Spleen (tissue), 11 donors: ENCODE results near the gene SLC39A11. TPM values are rescaled to one million over a fixed set of nuclear protein-coding genes. Genes with fewer than 3 reads are reported as not detected.

Experiments
- DNase-seq: peaks from one replicate; pipeline ENCODE4 v3.0.0-alpha.2; 2020
- H3K27ac ChIP-seq, 8 donors: fragments of 200-600 bp; sonication (generic) in 7 of 8; 1 replicate in 4 of 8; 2 replicates in 4 of 8; pipeline versions ENCODE4 v1.5.0 to v1.8.0; 2016 to 2021; ENCODE audit warnings: inconsistent platforms in 4 of 8, mild to moderate bottlenecking in 4 of 8, moderate library complexity in 1 of 8
- H3K27me3 ChIP-seq, 7 donors: fragments of 200-600 bp; sonication (generic) in 6 of 7; replicated peaks in 1 of 7; 1 replicate in 4 of 7; 2 replicates in 3 of 7; pipeline versions ENCODE4 v1.5.0 to v1.8.0; 2016 to 2021; ENCODE audit warnings: inconsistent platforms in 3 of 7, mild to moderate bottlenecking in 1 of 7
- H3K36me3 ChIP-seq, 6 donors: fragments of 200-600 bp; sonication (generic) in 5 of 6; 1 replicate in 4 of 6; 2 replicates in 2 of 6; pipeline versions ENCODE4 v1.5.0 to v1.8.0; 2016 to 2021; ENCODE audit warnings: inconsistent platforms in 2 of 6
- H3K4me1 ChIP-seq, 6 donors: fragments of 200-600 bp; sonication (generic) in 5 of 6; 1 replicate in 3 of 6; 2 replicates in 3 of 6; pipeline versions ENCODE4 v1.5.0 to v1.8.0; 2016 to 2021; ENCODE audit warnings: inconsistent platforms in 3 of 6
- H3K4me3 ChIP-seq, 8 donors: fragments of 200-600 bp; sonication (generic) in 7 of 8; 1 replicate in 4 of 8; 2 replicates in 4 of 8; pipeline versions ENCODE4 v1.5.0 to v1.8.0; 2016 to 2021; ENCODE audit warnings: inconsistent platforms in 4 of 8, mild to moderate bottlenecking in 4 of 8, moderate library complexity in 2 of 8
- H3K9me3 ChIP-seq, 8 donors: fragments of 200-600 bp; sonication (generic) in 7 of 8; 1 replicate in 4 of 8; 2 replicates in 4 of 8; pipeline versions ENCODE4 v1.5.0 to v1.8.0; 2016 to 2021; ENCODE audit warnings: inconsistent platforms in 4 of 8
- CTCF ChIP-seq, 11 experiments: fragments of 200-600 bp in 7 of 11; fragments of 450-650 bp in 4 of 11; sonication (generic) in 4 of 11; IDR thresholded peaks in 8 of 11; conservative IDR thresholded peaks in 3 of 11; 1 replicate in 7 of 11; 2 replicates in 4 of 11; pipeline versions ENCODE4 v1.4.0 to v1.8.0; 2016 to 2021; ENCODE audit warnings: antibody characterized with exemption in 11 of 11, inconsistent platforms in 4 of 11, mild to moderate bottlenecking in 1 of 11
- POLR2A ChIP-seq, 3 donors: fragments of 450-650 bp; IDR thresholded peaks; one replicate each; pipeline ENCODE4 v1.5.1; 2017; ENCODE audit warnings: antibody characterized with exemption in 3 of 3, mild to moderate bottlenecking in 1 of 3
- POLR2AphosphoS5 ChIP-seq, 3 donors: sonication (generic); formaldehyde crosslinking; IDR thresholded peaks; one replicate each; pipeline ENCODE4 v1.5.1; 2017; ENCODE audit warnings: antibody characterized with exemption in 3 of 3
- WGBS, 5 donors: extraction: QIAGEN DNeasy Blood & Tissue Kit in 3 of 5; methylation state at CpG; one replicate each; pipeline versions ENCODE4 v1.1.5 to v1.1.7; 2013 to 2018; 5-methylcytosine and 5-hydroxymethylcytosine counted together
- intact Hi-C: fragments of 100-400 bp; cut with DNase I; formaldehyde crosslinking; loops from one replicate; pipeline ENCODE4 v1.15.0; 2023; ENCODE audit warnings: low total_unique reads
- polyA plus RNA-seq, 3 donors: library from polyadenylated mRNA; stranded (reverse); fragments of 200-250 nt; gene quantifications; one replicate each; pipeline ENCODE4 v1.2.1, GENCODE V29; 2013
- total RNA-seq, 7 donors: library from RNA; depleted of rRNA in 3 of 7; stranded (reverse); fragments of >200 nt in 3 of 7; fragmentation: NEBNext Ultra II Directional in 4 of 7; extraction: Animal tissue kit (Norgen Biotek cat#: 25700) in 4 of 7; gene quantifications; one replicate each; pipeline versions ENCODE4 v1.1.0 to v1.2.1, GENCODE V29; 2016 to 2021
- donor health status: healthy with polysubstance abuse.
- donor health status: DM: no; HTN: no; CAD: no; lungs with moderate emphysema.
- donor health status: DM: no; HTN: no; CAD: no.
- donor health status: Bipolar disorder and iron deficiency.
- donor health status: healthy.
- donor health status: DM: no; HTN: no; CAD: no.
- donor health status: DM: yes; HTN: yes; CAD: no.

Gene SLC39A11
- total and polyA plus RNA-seq, 10 donors, result 4.1 to 45.2 (median 27.8) TPM

DNA sequence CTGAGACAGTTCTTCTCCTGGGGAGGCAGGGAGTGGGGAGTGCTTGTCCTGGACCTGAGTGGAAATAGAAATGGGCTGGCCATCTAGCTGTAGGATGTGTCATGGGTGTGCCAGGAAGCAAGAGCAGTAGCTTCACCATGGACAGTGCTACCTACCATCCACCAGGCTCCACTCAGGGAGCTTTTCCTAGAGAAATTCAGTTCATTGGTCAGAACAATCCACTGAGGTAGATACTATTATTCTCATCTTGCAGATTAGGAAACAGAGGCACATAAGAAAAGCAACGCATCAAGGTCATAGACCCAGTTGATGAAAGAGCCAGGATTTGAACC lies 372.0 kb downstream of the SLC39A11 start:
- peaks cover 0 to 19% (median 12%) of the 10 kb centered on the region in 6 donors for H3K4me1 ChIP-seq
- intact Hi-C loops, result loop anchor here (10.0 kb wide), 2 partner anchors 264 to 534 kb away; no protein-coding TSS in a partner anchor
- H3K4me3 ChIP-seq, result no peak overlapping the region
- DNase-seq, result no peak
- no peaks in the 10 kb centered on the region for H3K27me3 ChIP-seq
- peak overlapping the region in 2 of 8 donors; percentile 32 to 45 for H3K27ac ChIP-seq
- H3K36me3 ChIP-seq, result peaks cover 0 to 17% (median 0%) of the 10 kb centered on the region in 6 donors
- no peak for TF ChIP-seq POLR2AphosphoS5 (IDR thresholded peaks at IDR 0.05)
- TF ChIP-seq POLR2A (IDR thresholded peaks at IDR 0.05), result no peak
- 82 to 100% (median 92%) methylated on average over 1 of the region's 1 CpG for WGBS, 5 donors
- no peaks in the 10 kb centered on the region for H3K9me3 ChIP-seq

DNA sequence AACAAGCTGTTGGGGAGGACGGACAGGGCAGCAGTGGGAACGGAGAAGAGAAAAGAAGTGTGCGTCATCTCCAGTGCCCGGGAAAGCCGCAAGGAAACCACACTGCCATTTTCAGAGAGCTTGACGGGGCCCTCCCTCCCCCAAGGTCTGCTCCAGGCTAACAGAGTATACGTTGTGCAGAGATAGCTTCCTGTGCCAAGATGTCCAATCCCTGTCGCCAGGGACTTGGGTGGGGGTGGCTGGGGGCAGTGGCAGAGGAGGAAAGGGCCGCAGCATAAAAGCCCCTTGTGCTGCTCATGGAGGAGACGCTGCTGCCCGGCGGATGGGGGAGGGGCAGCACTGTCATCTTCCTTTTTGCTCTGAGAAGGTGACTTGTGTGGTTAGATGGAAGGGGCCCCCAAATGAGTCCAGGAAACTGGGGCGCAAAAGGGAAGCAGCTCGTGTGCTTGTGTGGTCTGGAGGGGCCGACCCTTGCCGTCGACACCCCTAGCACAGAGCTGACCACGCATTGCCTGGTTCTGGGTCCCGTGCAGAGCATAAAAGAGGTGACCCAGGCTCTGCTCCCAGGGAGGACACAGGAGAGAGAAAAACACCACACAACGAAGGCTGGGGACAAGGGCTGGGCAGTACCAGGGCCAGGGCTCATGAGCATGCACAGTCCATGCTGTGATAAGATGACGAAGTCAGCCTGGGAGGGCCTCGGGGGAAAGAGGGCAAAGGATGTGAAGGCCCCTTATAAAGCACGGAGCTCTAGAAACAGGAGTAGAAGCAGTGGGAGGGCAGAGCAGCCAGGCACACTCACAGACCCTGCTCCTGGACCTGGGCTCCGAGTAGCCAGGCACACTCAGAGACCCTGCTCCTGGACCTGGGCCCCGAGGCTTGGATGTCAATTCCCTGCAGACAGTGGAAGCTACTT lies 372.7 kb downstream of the SLC39A11 start:
- H3K27ac ChIP-seq, result peak overlapping the region in 2 of 8 donors; percentile 32 to 45
- intact Hi-C loops, result loop anchor here (10.0 kb wide), 2 partner anchors 265 to 535 kb away; no protein-coding TSS in a partner anchor

DNA sequence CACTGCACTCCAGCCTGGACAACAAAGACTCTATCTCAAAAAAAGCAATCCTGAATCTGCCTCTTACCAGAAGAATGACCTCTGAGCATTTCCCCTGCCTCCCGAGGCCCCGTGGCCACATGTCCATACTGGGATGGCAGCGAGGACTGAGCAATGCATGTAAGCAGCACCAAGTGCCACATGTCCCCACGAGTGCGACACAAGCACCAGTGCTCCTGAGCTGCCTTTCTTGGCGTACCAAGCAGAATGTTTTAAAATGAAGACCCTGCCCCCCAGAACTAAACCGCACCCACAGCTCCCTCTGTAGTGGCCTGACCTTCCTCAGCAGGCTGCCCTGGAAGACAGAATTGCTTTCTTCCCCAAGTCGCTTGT lies 373.3 kb downstream of the SLC39A11 start:
- Histone ChIP-seq H3K36me3 (peaks cover 0 to 19% (median 0%) of the 10 kb centered on the region in 6 donors), H3K4me1 (peaks cover 0 to 19% (median 12%) of the 10 kb centered on the region in 6 donors), H3K27me3 (no peaks in the 10 kb centered on the region), H3K4me3 (peak overlapping the region in 1 of 8 donors; percentile 43), H3K27ac (peak overlapping the region in 2 of 8 donors; percentile 32 to 45), H3K9me3 (no peaks in the 10 kb centered on the region)
- TF ChIP-seq POLR2AphosphoS5 (IDR thresholded peaks at IDR 0.05), result no peak
- no peak for TF ChIP-seq POLR2A (IDR thresholded peaks at IDR 0.05)
- no peak for TF ChIP-seq CTCF (IDR thresholded peaks at IDR 0.05 in 8 of 11, conservative IDR thresholded peaks at IDR 0.05 in 3 of 11)
- DNase-seq, result no peak
- WGBS, 5 donors, result 22 to 60% (median 52%) methylated on average over 4 to 8 of the region's 8 CpGs
- intact Hi-C loops, result no loop called here

More for the DNA sequence above, 372.7 kb downstream of the SLC39A11 start:
- peaks cover 0 to 19% (median 12%) of the 10 kb centered on the region in 6 donors for H3K4me1 ChIP-seq
- H3K4me3 ChIP-seq, result peak overlapping the region in 1 of 8 donors; percentile 43
- 19 to 36% (median 29%) methylated on average over 25 of the region's 25 CpGs for WGBS, 5 donors
- H3K27me3 ChIP-seq, result no peaks in the 10 kb centered on the region
- TF ChIP-seq POLR2A (IDR thresholded peaks at IDR 0.05) (no peak), CTCF (IDR thresholded peaks at IDR 0.05 in 8 of 11, conservative IDR thresholded peaks at IDR 0.05 in 3 of 11) (no peak), POLR2AphosphoS5 (IDR thresholded peaks at IDR 0.05) (no peak)
- H3K9me3 ChIP-seq, result no peaks in the 10 kb centered on the region
- DNase-seq, result peak; percentile 76
- peaks cover 0 to 19% (median 0%) of the 10 kb centered on the region in 6 donors for H3K36me3 ChIP-seq

DNA sequence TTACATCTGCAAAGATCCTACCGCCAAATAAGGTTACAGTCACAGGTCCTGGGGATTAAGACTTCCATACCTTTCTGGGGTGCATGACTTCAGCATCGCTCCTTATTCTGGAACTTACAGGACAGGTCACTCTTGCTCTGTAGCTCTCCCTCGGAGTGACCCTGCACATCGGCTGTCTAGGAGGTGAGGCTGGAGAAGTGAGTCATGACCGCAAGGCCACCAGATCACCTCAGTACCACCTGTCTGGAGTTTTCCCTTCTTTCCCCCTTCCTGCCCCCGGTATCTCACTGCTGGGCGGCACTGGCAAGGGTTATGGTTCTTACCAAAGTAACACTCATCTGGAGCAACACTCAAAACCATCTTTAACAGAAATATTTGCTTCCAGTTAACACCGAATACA lies 374.8 kb downstream of the SLC39A11 start:
- DNase-seq, result no peak

More for the DNA sequence above, 374.8 kb downstream of the SLC39A11 start:
- H3K4me3 ChIP-seq, result no peak overlapping the region
- H3K36me3 ChIP-seq, result peaks cover 0 to 9% (median 0%) of the 10 kb centered on the region in 6 donors
- no peaks in the 10 kb centered on the region for H3K27me3 ChIP-seq
- H3K4me1 ChIP-seq, result peaks cover 0 to 19% (median 12%) of the 10 kb centered on the region in 6 donors
- H3K9me3 ChIP-seq, result no peaks in the 10 kb centered on the region
- 92 to 96% (median 94%) methylated on average over 8 of the region's 8 CpGs for WGBS, 5 donors
- no peak overlapping the region for H3K27ac ChIP-seq
- intact Hi-C loops, result no loop called here
- TF ChIP-seq CTCF (IDR thresholded peaks at IDR 0.05 in 8 of 11, conservative IDR thresholded peaks at IDR 0.05 in 3 of 11) (no peak), POLR2AphosphoS5 (IDR thresholded peaks at IDR 0.05) (no peak), POLR2A (IDR thresholded peaks at IDR 0.05) (no peak)
